Measurements from ENCODE around the gene GSDMA.

DNA sequence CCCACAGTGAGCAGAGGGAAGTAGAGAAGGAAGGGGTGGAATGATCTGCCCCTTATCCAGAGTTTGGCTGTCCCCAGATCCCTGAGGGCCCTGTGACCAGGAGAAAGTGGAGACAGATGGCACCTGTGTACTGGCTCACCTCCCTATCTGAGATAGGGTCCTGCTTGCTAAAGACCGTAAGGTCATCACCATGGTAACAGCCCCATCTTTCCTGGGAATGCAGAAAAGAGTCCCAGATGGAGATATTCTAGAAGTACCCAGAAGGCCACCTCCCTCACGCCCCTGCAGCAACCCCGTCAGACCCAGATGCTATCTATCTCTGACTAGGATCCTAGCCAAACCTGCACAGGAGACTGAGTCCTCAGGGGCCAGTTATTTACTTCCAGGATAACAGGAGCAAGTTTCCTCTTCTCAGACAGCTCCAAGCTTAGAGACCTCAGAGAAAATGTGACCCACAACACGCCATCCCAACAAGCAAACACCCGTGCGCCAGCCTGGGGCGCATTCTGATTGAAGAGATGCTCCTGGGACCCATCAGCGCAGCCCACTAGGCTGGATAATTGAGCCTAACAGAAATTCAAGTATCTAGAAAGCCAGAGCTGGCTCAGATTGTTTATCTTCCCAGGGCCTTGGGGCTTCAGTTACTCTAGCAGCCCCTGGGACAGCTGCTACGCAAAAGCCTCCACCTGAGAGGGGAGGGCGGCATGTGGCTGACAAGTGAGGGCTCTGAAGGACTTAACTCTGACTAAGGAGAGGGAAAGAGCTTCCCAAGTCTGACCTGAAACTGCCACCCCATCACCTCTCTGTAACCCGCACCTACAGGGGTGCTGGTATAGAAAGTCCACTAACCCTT is 37.3 kb upstream of the GSDMA start:
- TF ChIP-seq GATA2 (IDR thresholded peaks at IDR 0.05; ENCODE audit: low read depth, low read length) (no peak), GATA3 (IDR thresholded peaks at IDR 0.05; ENCODE audit: low read depth, low read length) (no peak)
